ENCODE results near the gene NGDN.
"Not testable (repeated sequence)": the region's sequence is repeated elsewhere in the genome, so short reads cannot be mapped to it uniquely, and the experiment has no call there.

NGDN gene

DNA sequence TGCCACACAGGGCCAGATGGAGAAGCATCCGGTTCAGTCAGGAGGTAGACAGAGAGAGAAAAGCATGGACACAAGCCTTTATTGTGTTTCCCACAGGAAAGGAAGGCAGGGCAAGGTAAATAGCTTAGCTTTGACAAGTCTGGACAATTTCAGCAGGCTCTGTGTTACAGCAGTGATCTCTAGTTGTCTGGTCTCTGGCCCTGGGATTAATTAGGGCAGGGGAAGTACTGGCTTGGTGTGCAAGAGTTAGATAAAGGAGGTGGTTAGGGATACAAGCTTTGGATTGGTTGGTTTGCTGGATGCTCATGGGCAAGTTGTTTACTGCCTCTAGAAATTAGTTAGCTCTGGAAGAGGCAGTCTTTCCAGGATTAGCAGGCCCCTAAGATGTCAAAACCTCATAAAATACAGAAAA, 15.1 kb upstream of the NGDN start:
- no peak for DNase-seq (ENCODE audit: low read depth)
- no peak overlapping the region for H3K4me3 ChIP-seq (ENCODE audit: low read depth, low read length)
- TF ChIP-seq, protein P1, sequence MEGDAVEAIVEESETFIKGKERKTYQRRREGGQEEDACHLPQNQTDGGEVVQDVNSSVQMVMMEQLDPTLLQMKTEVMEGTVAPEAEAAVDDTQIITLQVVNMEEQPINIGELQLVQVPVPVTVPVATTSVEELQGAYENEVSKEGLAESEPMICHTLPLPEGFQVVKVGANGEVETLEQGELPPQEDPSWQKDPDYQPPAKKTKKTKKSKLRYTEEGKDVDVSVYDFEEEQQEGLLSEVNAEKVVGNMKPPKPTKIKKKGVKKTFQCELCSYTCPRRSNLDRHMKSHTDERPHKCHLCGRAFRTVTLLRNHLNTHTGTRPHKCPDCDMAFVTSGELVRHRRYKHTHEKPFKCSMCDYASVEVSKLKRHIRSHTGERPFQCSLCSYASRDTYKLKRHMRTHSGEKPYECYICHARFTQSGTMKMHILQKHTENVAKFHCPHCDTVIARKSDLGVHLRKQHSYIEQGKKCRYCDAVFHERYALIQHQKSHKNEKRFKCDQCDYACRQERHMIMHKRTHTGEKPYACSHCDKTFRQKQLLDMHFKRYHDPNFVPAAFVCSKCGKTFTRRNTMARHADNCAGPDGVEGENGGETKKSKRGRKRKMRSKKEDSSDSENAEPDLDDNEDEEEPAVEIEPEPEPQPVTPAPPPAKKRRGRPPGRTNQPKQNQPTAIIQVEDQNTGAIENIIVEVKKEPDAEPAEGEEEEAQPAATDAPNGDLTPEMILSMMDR (IDR thresholded peaks at IDR 0.05; ENCODE audit: control insufficient read depth, extremely low read depth, insufficient read depth), result no peak

DNA sequence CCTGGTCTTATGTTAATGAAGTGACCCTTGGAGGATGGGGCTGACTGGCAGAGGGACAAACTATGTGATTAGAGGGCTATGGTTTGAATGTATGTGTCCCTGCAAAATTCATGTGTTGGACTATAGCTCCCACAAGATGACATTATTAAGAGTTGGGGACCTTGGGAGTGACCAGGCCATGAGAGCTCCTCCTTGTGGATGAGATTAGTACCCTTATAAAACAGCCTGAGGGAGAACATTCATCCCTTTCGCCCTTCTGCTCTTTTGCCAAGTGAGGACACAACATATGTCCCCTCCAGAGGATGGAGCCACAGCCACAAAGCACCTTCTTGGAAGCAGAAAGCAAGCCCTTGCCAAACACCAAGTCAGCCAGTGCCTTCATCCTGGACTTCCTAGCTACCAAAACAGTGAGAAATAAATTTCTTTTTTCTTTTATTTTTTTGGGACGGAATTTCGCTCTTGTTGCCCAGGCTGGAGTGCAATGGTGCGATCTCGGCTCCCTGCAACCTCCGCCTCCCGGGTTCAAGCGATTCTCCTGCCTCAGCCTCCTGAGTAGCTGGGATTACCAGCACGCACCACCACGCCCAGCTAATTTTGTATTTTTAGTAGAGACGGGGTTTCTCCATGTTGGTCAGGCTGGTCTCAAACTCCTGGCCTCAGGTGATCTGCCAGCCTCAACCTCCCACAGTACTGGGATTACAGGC, 12.5 kb upstream of the NGDN start:
- H3K4me3 ChIP-seq (ENCODE audit: low read depth, low read length); DNase-seq (ENCODE audit: low read depth): not testable (repeated sequence)
- TF ChIP-seq, protein P1 (IDR thresholded peaks at IDR 0.05; ENCODE audit: control insufficient read depth, extremely low read depth, insufficient read depth), result peak; percentile 32

DNA sequence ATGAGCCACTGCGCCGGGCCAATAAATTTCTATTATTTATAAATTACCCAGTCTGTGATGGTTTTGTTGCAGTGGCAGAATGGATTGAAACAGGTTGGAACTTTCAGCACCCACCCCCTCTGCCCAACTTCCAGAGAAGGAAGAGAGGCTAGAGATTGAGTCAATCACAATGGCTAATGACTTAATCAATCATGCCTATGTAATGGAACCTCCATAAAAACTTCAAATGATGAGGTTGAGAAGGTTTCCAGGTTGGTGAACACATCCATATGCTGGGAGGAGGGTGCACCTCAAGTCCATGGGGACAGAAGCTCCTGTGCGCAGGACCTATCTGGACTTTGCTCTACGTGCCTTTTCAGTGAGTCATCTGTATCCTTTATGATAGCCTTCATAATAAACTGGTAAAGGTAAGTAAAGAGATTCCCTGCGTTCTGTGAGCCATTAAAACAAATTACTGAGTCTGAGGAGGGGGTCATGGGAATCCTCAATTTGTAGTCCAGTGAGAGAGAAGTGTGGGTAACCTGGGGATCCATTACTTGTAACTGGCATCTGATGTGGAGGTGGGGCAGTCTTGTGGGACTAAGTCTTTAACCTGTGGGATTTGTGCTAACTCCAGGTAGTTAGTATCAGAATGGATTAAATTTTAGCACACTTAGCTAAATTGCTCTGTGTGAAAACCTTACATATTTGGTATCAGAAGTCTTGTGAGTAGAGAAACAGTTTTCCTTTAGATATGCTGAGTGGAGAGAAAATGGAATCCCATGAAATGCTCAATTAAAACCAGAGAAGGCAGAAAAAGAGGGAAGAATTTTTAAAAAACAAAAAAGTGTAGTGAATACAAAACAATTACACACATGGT, 11.7 kb upstream of the NGDN start:
- TF ChIP-seq, protein P1 (IDR thresholded peaks at IDR 0.05; ENCODE audit: control insufficient read depth, extremely low read depth, insufficient read depth), result no peak
- H3K4me3 ChIP-seq (ENCODE audit: low read depth, low read length), result no peak overlapping the region
- DNase-seq (ENCODE audit: low read depth), result no peak

DNA sequence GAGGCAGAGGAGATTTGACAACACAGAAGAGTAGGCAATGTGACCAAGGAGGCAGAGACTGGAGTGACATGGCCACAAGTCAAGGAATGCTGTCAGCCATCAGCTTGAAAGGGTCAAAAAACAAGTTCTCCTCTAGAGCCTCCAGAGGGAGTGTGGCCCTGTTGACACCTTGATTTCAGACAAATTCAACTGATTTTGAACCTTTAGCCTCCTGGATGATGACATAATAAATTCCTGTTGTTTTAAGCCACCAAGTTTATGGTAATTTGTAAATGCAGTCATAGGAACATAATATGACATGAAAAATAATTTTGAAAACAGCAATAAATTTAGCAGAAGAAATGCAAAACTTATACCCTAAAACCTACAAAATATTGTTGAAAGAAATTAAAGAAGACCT, 8.5 kb upstream of the NGDN start:
- DNase-seq (ENCODE audit: low read depth), result no peak
- no peak overlapping the region for H3K4me3 ChIP-seq (ENCODE audit: low read depth, low read length)

DNA sequence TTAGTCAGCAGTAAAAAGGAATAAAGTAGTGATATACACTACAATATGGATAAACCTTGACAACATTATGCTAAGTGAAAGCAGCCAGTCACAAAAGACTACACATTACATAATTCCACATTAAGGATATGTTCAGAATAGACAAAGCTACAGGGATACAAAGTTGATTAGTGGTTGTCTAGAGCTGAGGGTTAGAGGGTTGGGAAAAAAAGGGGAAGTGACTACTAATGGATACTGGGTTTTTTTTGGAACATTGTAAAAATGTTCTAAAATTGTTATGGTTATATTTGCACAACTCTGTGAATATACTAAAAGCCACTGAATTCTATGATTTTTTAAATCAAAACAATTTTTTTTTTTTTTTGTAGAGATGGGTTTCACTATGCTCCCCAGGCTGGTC, 4.8 kb upstream of the NGDN start:
- no peak overlapping the region for H3K4me3 ChIP-seq (ENCODE audit: low read depth, low read length)
- no peak for DNase-seq (ENCODE audit: low read depth)
- TF ChIP-seq, protein P1 (IDR thresholded peaks at IDR 0.05; ENCODE audit: control insufficient read depth, extremely low read depth, insufficient read depth), result no peak

More for the DNA sequence above, 8.5 kb upstream of the NGDN start:
- TF ChIP-seq, protein P1 (IDR thresholded peaks at IDR 0.05; ENCODE audit: control insufficient read depth, extremely low read depth, insufficient read depth), result no peak

DNA sequence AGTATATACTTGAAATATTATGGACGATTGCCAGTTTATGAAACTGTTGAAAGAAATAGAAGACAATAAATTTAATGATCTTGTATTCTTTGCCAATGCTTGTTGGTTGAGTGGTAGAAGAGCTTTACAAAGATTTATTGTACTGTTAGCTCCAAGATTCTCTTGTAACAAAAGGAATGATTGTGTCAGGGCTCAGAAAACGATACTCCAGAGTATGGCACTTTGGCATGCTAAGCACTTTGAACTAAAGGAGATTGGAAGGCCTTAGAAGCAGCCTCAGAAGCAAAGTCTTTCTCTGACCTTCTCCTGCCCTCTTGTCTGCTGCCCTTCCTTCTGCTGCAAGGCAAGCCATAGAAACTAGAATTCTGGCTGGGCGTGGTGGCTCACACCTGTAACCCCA, 4.2 kb upstream of the NGDN start:
- no peak overlapping the region for H3K4me3 ChIP-seq (ENCODE audit: low read depth, low read length)
- no peak for DNase-seq (ENCODE audit: low read depth)
- TF ChIP-seq, protein P1 (IDR thresholded peaks at IDR 0.05; ENCODE audit: control insufficient read depth, extremely low read depth, insufficient read depth), result no peak

Data from LNCaP clone FGC (cell line).